GM18502 (cell line): ENCODE results near the gene PDE4D.

Source experiments
- ATAC-seq: cut with Tn5 transposase; IDR thresholded peaks from one replicate; pipeline ENCODE4 v1.9.1; 2021; ENCODE audit warnings: mild to moderate bottlenecking; ENCODE audit not compliant: unreplicated experiment, poor library complexity

PDE4D gene

GRCh38 chr5:59628062-59628828 lies 265.3 kb downstream of the PDE4D start:
- no peak for ATAC-seq

- ATAC-seq: no peak
Measured at GRCh38 chr5:59624898-59625297, 268.6 kb downstream of the PDE4D start.

- ATAC-seq: no peak
Measured at GRCh38 chr5:59622848-59623247, 270.7 kb downstream of the PDE4D start.

- no peak for ATAC-seq
Measured at GRCh38 chr5:59621477-59621876, 272.0 kb downstream of the PDE4D start.

- ATAC-seq: peak; percentile 66
Measured at GRCh38 chr5:59620535-59621212, 272.9 kb downstream of the PDE4D start.

- ATAC-seq: no peak
Measured at GRCh38 chr5:59618644-59619043, 274.9 kb downstream of the PDE4D start.

- no peak for ATAC-seq
Measured at GRCh38 chr5:59617186-59617771, 276.2 kb downstream of the PDE4D start.

GRCh38 chr5:59616413-59616812 lies 277.1 kb downstream of the PDE4D start:
- no peak for ATAC-seq

- ATAC-seq: no peak
Measured at GRCh38 chr5:59615272-59615671, 278.3 kb downstream of the PDE4D start.

GRCh38 chr5:59609501-59610265 lies 283.8 kb downstream of the PDE4D start:
- peak; percentile 61 for ATAC-seq

GRCh38 chr5:59608745-59609144 lies 284.8 kb downstream of the PDE4D start:
- ATAC-seq: peak; percentile 83

GRCh38 chr5:59607138-59607765 lies 286.3 kb downstream of the PDE4D start:
- no peak for ATAC-seq

GRCh38 chr5:59605915-59606314 lies 287.6 kb downstream of the PDE4D start:
- ATAC-seq: no peak

GRCh38 chr5:59604111-59604510 lies 289.4 kb downstream of the PDE4D start:
- ATAC-seq: no peak

GRCh38 chr5:59600998-59601397 lies 292.5 kb downstream of the PDE4D start:
- no peak for ATAC-seq

- no peak for ATAC-seq
Measured at GRCh38 chr5:59600153-59600552, 293.4 kb downstream of the PDE4D start.

- no peak for ATAC-seq
Measured at GRCh38 chr5:59599729-59600128, 293.8 kb downstream of the PDE4D start.

GRCh38 chr5:59598547-59598874 lies 295.0 kb downstream of the PDE4D start:
- ATAC-seq: peak; percentile 65

GRCh38 chr5:59597690-59598546 lies 295.6 kb downstream of the PDE4D start:
- peak; percentile 27 for ATAC-seq
